BLaER1 treated with 17β-estradiol and CSF1 and Interleukin-3, amounts not matched to agents 10 nM and 100 nM (cell line): ENCODE results near the gene EFHD2.

Experiments used
- H3K27ac ChIP-seq, 11 experiments: shearing (Covaris generic); formaldehyde crosslinking; 2 replicates each; pipeline ENCODE4 v1.8.1; 2022
- H3K27me3 ChIP-seq, 11 experiments: shearing (Covaris generic); formaldehyde crosslinking; 2 replicates each; pipeline ENCODE4 v1.8.1; 2022
- H3K36me3 ChIP-seq, 11 experiments: shearing (Covaris generic); formaldehyde crosslinking; 2 replicates each; pipeline ENCODE4 v1.8.1; 2022
- H3K4me1 ChIP-seq, 10 experiments: shearing (Covaris generic); formaldehyde crosslinking; 2 replicates each; pipeline ENCODE4 v1.8.1; 2022
- H3K4me2 ChIP-seq, 11 experiments: shearing (Covaris generic); formaldehyde crosslinking; 2 replicates each; pipeline ENCODE4 v1.8.1; 2022
- H3K4me3 ChIP-seq, 10 experiments: shearing (Covaris generic); formaldehyde crosslinking; 2 replicates each; pipeline ENCODE4 v1.8.1; 2022
- H3K9ac ChIP-seq, 11 experiments: shearing (Covaris generic); formaldehyde crosslinking; 2 replicates each; pipeline ENCODE4 v1.8.1; 2022
- H3K9me3 ChIP-seq, 11 experiments: shearing (Covaris generic); formaldehyde crosslinking; replicated peaks in 1 of 11; 2 replicates each; pipeline ENCODE4 v1.8.1; 2022
- H4K20me1 ChIP-seq, 11 experiments: shearing (Covaris generic); formaldehyde crosslinking; 2 replicates each; pipeline ENCODE4 v1.8.1; 2022
- Cebpa-rat ChIP-seq, 11 experiments: shearing (Covaris generic); IDR thresholded peaks; 2 replicates each; pipeline ENCODE4 v1.8.1; 2022

The EFHD2 gene

DNA sequence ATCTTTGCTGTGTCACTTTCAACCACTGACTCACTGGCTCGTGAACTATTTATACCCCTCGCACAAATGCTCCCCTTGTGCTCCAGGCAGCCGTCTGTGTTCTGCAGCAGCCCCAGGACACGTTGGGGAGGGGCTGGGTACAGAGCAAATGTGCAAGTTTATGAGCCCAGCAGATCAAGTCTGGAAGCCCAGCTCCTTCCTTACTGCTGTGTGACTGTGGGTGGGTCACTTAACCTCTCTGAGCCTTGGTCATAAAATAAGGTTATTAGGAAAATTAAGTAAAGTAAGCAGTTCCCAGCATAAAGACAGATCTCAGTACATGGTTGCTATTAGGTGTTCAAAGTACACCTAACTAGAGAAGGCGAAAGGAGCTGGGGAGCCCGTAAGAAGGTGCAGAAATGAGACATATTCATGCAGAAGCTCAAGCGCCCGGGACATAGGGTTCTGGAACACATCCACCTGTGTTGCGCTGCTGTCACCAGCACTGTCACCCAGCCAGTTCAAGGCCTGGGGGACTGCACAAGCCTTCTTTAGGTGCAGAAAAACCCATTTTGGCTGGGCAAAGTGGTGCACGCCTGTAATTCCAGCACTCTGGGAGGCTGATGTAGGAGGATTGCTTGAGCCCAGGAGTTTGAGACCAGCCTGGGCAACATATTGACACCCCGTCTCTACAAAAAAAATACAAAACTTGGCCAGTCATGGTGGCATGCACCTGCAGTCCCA, 13.8 kb downstream of the EFHD2 start:
- Histone ChIP-seq H3K9ac (peak overlapping the region in 7 of 11 experiments; percentile 22 to 60 (median 38); a peak in 7 of 22 replicates), H4K20me1 (peaks cover 100% of the 10 kb centered on the region in 11 experiments), H3K36me3 (peaks cover 82 to 100% (median 97%) of the 10 kb centered on the region in 11 experiments), H3K9me3 (peaks cover 0 to 5% (median 0%) of the 10 kb centered on the region in 11 experiments; a peak in 2 of 22 replicates), H3K4me3 (0 out of 20 replicates have a peak overlapping the region, but pooled peaks of 1 of the 10 experiments have one; percentile 19), H3K4me1 (peaks cover 11 to 100% (median 91%) of the 10 kb centered on the region in 10 experiments; a peak in 19 of 20 replicates), H3K4me2 (peak overlapping the region in 10 of 11 experiments; percentile 14 to 99 (median 46); a peak in 14 of 22 replicates), H3K27me3 (no peaks in the 10 kb centered on the region), H3K27ac (peak overlapping the region in 7 of 11 experiments; percentile 22 to 71 (median 62); a peak in 13 of 22 replicates)
- TF ChIP-seq Cebpa-rat (IDR thresholded peaks at IDR 0.05), result no peak

DNA sequence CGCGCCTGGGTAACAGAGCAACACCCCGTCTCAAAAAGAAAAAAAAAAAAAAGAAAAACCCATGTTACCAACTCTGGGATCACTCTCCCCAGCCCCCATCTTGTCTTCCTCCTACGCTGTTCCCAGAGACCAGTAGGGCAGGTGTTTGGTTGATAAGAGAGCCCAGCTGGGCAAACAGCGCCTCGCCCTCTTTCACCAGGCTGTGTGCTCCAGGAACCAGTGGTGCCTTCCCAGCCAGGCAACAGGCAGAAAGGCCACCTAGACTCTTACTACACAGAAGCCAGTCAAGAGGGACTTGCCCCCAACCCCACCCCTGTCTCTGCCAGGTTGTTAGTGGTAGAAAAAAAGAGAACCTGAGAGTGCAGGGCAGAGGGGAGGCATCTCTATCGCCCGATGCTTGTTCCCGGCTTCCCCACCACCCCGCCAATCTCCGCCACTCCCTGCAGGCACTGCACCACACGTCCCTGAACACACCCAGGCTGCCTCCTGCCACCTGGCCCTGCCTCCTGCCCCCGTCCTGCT, 14.5 kb downstream of the EFHD2 start:
- Histone ChIP-seq H3K36me3 (peaks cover 83 to 100% (median 97%) of the 10 kb centered on the region in 11 experiments), H4K20me1 (peaks cover 99 to 100% (median 100%) of the 10 kb centered on the region in 11 experiments), H3K4me1 (peaks cover 11 to 100% (median 88%) of the 10 kb centered on the region in 10 experiments; a peak in 19 of 20 replicates), H3K27me3 (no peaks in the 10 kb centered on the region), H3K4me2 (peak overlapping the region in 3 of 11 experiments; percentile 31 to 99 (median 83); a peak in 6 of 22 replicates), H3K4me3 (no peak overlapping the region), H3K9ac (peak overlapping the region in 2 of 11 experiments; percentile 25 to 41; a peak in 2 of 22 replicates), H3K9me3 (peaks cover 0 to 5% (median 0%) of the 10 kb centered on the region in 11 experiments; a peak in 2 of 22 replicates), H3K27ac (peak overlapping the region in 5 of 11 experiments; percentile 1 to 33 (median 15); a peak in 3 of 22 replicates)
- TF ChIP-seq Cebpa-rat (IDR thresholded peaks at IDR 0.05), result no peak

DNA sequence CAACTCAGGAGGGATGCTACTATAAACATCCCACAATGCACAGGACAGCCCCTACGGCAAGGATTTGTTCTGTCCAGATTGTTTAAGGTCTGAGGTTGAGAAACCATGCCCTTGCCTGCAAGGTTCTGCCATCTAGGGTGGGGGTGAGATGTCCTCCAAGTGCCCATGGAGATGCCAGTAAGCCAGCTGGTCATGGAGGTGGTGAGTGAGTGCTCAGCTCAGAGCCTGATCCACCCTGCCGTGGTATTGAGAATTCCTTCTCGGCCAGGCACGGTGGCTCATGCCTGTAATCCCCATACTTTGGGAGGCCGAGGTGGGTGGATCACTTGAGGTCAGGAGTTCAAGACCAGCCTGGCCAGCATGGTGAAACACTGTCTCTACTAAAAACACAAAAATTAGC, 15.3 kb downstream of the EFHD2 start:
- peak overlapping the region in 3 of 11 experiments; percentile 15 to 33 (median 16); a peak in 2 of 22 replicates for H3K27ac ChIP-seq
- H3K9me3 ChIP-seq, result peaks cover 0 to 5% (median 0%) of the 10 kb centered on the region in 11 experiments; a peak in 2 of 22 replicates
- TF ChIP-seq Cebpa-rat (IDR thresholded peaks at IDR 0.05), result no peak
- peaks cover 11 to 100% (median 84%) of the 10 kb centered on the region in 10 experiments; a peak in 19 of 20 replicates for H3K4me1 ChIP-seq
- peaks cover 98 to 100% (median 100%) of the 10 kb centered on the region in 11 experiments for H4K20me1 ChIP-seq
- H3K36me3 ChIP-seq, result peaks cover 84 to 100% (median 97%) of the 10 kb centered on the region in 11 experiments
- no peaks in the 10 kb centered on the region for H3K27me3 ChIP-seq
- H3K4me3 ChIP-seq, result no peak overlapping the region
- peak overlapping the region in 3 of 11 experiments; percentile 25 to 46 (median 41); a peak in 5 of 22 replicates for H3K9ac ChIP-seq
- peak overlapping the region in 3 of 11 experiments; percentile 31 to 99 (median 83); a peak in 6 of 22 replicates for H3K4me2 ChIP-seq

DNA sequence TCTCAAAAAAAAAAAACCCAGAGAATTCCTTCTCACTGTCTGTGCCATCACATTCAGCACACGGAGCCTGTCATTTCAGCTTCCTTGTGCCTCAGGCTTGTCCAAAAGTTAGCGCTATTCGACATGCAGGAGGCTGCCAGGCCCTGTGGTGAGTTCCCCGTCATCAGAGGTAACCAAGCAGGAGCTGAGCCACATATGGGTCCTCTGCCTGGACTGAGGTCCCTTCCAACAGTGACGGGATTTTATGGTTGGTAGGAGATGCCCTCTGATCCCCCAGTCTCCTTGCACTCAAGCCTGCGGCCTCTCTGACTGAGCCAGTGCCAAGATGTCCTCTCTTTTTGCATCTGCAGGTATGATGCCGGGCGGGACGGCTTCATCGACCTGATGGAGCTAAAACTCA, 15.8 kb downstream of the EFHD2 start:
- peak overlapping the region in 4 of 11 experiments; percentile 42 to 62 (median 54); a peak in 6 of 22 replicates for H3K9ac ChIP-seq
- no peak for TF ChIP-seq Cebpa-rat (IDR thresholded peaks at IDR 0.05)
- H3K27me3 ChIP-seq, result no peaks in the 10 kb centered on the region
- H3K36me3 ChIP-seq, result peaks cover 84 to 100% (median 97%) of the 10 kb centered on the region in 11 experiments
- H3K4me3 ChIP-seq, result no peak overlapping the region
- peak overlapping the region in 5 of 11 experiments; percentile 31 to 99 (median 65); a peak in 8 of 22 replicates for H3K4me2 ChIP-seq
- H3K4me1 ChIP-seq, result peaks cover 11 to 100% (median 79%) of the 10 kb centered on the region in 10 experiments; a peak in 19 of 20 replicates
- H3K9me3 ChIP-seq, result peaks cover 0 to under 1% (median 0%) of the 10 kb centered on the region in 11 experiments; a peak in 2 of 22 replicates
- H3K27ac ChIP-seq, result peak overlapping the region in 2 of 11 experiments; percentile 44 to 46; a peak in 2 of 22 replicates
- H4K20me1 ChIP-seq, result peaks cover 97 to 100% (median 100%) of the 10 kb centered on the region in 11 experiments

DNA sequence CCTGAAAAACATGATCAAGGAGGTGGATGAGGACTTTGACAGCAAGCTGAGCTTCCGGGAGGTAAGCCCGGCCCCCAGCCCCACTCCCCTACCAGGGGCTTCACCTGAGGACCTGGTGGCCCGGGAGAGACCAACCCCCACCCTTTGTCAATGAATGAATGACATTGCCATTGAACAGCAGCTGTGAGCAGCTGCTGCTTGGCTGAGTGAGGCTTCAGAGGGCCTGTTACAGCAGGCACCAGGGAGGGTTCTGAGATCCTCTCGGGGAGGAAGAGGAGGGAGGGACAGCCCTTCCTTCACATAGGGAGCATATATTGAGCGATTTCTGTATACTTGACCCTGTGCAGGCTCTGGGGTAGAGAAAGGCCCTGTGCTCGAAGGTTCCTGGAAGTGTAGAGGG, 16.3 kb downstream of the EFHD2 start:
- Histone ChIP-seq H3K27ac (peak overlapping the region in 5 of 11 experiments; percentile 9 to 49 (median 44); a peak in 5 of 22 replicates), H3K4me3 (no peak overlapping the region), H3K9me3 (no peaks in the 10 kb centered on the region), H3K4me2 (peak overlapping the region in 6 of 11 experiments; percentile 29 to 99 (median 62); a peak in 10 of 22 replicates), H4K20me1 (peaks cover 97 to 100% (median 100%) of the 10 kb centered on the region in 11 experiments), H3K9ac (peak overlapping the region in 5 of 11 experiments; percentile 13 to 62 (median 46); a peak in 7 of 22 replicates), H3K27me3 (no peaks in the 10 kb centered on the region), H3K4me1 (peaks cover 11 to 100% (median 74%) of the 10 kb centered on the region in 10 experiments; a peak in 19 of 20 replicates), H3K36me3 (peaks cover 84 to 100% (median 97%) of the 10 kb centered on the region in 11 experiments)
- TF ChIP-seq Cebpa-rat (IDR thresholded peaks at IDR 0.05), result no peak

DNA sequence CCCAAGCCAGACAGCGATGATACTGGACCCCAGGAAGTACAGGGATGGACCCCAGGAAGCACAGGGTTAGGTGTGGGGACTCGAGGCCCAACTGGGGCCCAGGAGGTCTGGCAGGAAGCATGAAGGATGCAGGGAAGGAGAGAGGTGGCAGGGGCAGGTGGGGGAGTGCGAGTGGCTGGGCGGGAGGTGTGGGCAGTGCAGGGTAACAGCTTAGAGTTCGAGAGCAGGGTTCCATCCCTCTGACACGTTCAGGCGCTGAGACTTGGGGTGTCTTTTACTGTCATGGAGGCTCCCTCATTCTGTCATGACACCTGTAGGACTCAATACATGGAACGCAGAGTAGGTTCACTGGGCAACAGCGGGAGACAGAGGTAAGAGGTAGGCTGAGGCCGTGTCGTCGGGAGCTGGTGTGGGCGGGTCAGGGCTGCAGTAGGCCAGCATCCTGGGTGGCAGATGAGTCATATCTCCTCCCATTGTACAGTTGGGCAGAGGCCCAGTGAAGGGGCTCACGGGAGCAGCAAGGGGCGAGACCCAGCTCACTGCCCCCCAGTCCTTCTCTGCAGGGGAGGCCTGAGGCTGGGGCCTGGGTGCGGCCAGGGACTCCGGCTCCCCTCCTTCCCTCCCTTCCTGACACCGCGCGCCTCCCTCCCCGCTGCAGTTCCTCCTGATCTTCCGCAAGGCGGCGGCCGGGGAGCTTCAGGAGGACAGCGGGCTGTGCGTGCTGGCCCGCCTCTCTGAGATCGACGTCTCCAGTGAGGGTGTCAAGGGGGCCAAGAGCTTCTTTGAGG, 17.0 kb downstream of the EFHD2 start:
- peak overlapping the region in 1 of 10 experiments; percentile 15; a peak in 1 of 20 replicates for H3K4me3 ChIP-seq
- peaks cover 11 to 100% (median 67%) of the 10 kb centered on the region in 10 experiments; a peak in 19 of 20 replicates for H3K4me1 ChIP-seq
- no peaks in the 10 kb centered on the region for H3K27me3 ChIP-seq
- H3K36me3 ChIP-seq, result peaks cover 84 to 99% (median 95%) of the 10 kb centered on the region in 11 experiments
- no peak for TF ChIP-seq Cebpa-rat (IDR thresholded peaks at IDR 0.05)
- peak overlapping the region in 8 of 11 experiments; percentile 2 to 49 (median 20); a peak in 10 of 22 replicates for H3K27ac ChIP-seq
- peak overlapping the region in 7 of 11 experiments; percentile 13 to 62 (median 42); a peak in 10 of 22 replicates for H3K9ac ChIP-seq
- H3K9me3 ChIP-seq, result no peaks in the 10 kb centered on the region
- H3K4me2 ChIP-seq, result peak overlapping the region in 6 of 11 experiments; percentile 29 to 99 (median 62); a peak in 11 of 22 replicates
- H4K20me1 ChIP-seq, result peaks cover 93 to 100% (median 97%) of the 10 kb centered on the region in 11 experiments

DNA sequence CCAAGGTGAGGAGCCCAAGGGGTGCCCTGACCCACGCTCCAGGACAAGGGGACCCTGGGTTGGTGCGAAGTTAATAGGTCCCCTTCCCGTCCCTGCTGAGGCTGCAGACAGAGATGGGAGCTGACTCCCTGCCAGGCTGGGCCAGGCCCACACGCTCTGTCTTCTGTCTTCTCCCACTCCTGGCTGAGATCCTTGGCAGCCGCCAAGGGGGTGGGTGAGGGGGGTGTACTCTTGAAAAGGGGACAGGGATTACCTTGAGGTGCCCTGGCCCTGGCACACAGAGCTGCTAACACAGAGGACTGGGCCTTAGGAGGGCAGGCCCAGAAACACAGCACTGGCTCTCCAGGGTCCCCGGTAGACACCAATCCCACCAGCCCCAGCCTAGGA, 17.6 kb downstream of the EFHD2 start:
- H3K9ac ChIP-seq, result peak overlapping the region in 9 of 11 experiments; percentile 8 to 61 (median 28); a peak in 11 of 22 replicates
- peaks cover 87 to 100% (median 93%) of the 10 kb centered on the region in 11 experiments for H4K20me1 ChIP-seq
- TF ChIP-seq Cebpa-rat (IDR thresholded peaks at IDR 0.05), result no peak
- peak overlapping the region in 1 of 10 experiments; percentile 15; a peak in 1 of 20 replicates for H3K4me3 ChIP-seq
- H3K4me2 ChIP-seq, result peak overlapping the region in 7 of 11 experiments; percentile 7 to 99 (median 59); a peak in 11 of 22 replicates
- H3K4me1 ChIP-seq, result peaks cover 9 to 100% (median 61%) of the 10 kb centered on the region in 10 experiments; a peak in 19 of 20 replicates
- no peaks in the 10 kb centered on the region for H3K9me3 ChIP-seq
- H3K27ac ChIP-seq, result peak overlapping the region in 7 of 11 experiments; percentile 9 to 49 (median 19); a peak in 9 of 22 replicates
- H3K27me3 ChIP-seq, result no peaks in the 10 kb centered on the region
- peaks cover 84 to 99% (median 97%) of the 10 kb centered on the region in 11 experiments for H3K36me3 ChIP-seq
